Measurements from ENCODE around the gene TPST2. TPM values are rescaled to one million over a fixed set of nuclear protein-coding genes. Genes with fewer than 3 reads are reported as not detected.

Gene TPST2
- total RNA-seq, 1 experiment from 2014 or later = 7.0 TPM

DNA sequence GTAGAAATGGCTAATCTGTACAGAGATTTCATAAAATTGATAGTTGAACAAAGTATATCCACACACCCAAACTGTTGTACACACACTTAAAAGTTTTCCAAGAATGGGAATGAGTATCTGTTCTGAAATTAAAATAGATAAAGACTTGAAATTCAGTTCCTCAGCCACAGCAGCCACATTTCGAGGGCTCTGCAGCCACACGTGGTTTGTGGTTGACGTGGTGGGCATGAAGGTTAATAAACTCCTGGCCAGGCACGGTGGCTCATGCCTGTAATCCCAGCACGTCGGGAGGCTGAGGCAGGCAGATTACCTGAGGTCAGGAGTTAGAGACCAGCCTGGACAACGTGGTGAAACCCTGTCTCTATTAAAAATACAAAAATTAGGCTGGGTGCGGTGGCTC, 24.0 kb downstream of the TPST2 start:
- no TSS peak for BruUV-seq (replicated peaks)
- TF ChIP-seq, protein P1, sequence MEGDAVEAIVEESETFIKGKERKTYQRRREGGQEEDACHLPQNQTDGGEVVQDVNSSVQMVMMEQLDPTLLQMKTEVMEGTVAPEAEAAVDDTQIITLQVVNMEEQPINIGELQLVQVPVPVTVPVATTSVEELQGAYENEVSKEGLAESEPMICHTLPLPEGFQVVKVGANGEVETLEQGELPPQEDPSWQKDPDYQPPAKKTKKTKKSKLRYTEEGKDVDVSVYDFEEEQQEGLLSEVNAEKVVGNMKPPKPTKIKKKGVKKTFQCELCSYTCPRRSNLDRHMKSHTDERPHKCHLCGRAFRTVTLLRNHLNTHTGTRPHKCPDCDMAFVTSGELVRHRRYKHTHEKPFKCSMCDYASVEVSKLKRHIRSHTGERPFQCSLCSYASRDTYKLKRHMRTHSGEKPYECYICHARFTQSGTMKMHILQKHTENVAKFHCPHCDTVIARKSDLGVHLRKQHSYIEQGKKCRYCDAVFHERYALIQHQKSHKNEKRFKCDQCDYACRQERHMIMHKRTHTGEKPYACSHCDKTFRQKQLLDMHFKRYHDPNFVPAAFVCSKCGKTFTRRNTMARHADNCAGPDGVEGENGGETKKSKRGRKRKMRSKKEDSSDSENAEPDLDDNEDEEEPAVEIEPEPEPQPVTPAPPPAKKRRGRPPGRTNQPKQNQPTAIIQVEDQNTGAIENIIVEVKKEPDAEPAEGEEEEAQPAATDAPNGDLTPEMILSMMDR (IDR thresholded peaks at IDR 0.05; ENCODE audit: unreplicated experiment) = no peak
- DNase-seq (ENCODE audit: unreplicated experiment) = no peak
- H3K4me3 Mint-ChIP-seq (ENCODE audit: unreplicated experiment) = no peak overlapping the region
- peaks cover 5% of the 10 kb centered on the region for H3K4me1 Mint-ChIP-seq (ENCODE audit: insufficient read depth, unreplicated experiment)
- ChIA-PET POLR2A (interaction anchor here (0.7 kb wide), 1 partner anchor 22 kb away, joined by 4 read pairs; no protein-coding TSS in a partner anchor), CTCF (no interaction called here)
- H3K36me3 Mint-ChIP-seq (ENCODE audit: insufficient read depth, unreplicated experiment) = no peaks in the 10 kb centered on the region
- no peak overlapping the region for H3K27ac Mint-ChIP-seq (ENCODE audit: low read depth, unreplicated experiment)
- H3K27me3 Mint-ChIP-seq (ENCODE audit: insufficient read depth, unreplicated experiment) = no peaks in the 10 kb centered on the region
- intact Hi-C loops (cut with micrococcal nuclease) = no loop called here
- H3K9me3 Mint-ChIP-seq (ENCODE audit: unreplicated experiment) = no peaks in the 10 kb centered on the region

DNA sequence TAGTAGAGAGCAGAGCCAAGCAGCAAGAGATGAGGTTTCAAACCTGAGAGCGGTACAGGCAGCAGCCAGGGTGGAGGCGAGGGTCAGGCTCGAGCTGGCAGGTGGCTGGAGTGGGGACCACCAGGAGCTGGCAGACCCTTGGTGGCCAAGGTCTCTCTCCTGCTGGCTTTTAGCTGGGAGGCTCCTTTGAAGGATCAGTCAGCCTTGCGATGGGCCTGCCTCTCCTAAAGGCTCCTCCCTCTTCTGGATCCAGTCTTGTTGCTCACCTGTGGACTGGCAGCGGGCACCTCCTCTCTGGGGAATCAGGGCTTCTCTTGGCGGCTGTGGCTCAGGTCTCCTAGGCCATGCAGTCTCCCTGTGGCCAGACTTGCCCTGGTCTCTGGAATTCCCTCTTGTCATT, 24.8 kb downstream of the TPST2 start:
- ChIA-PET CTCF (no interaction called here), POLR2A (interaction anchor here (0.7 kb wide), 1 partner anchor 23 kb away, joined by 4 read pairs; no protein-coding TSS in a partner anchor)
- BruUV-seq (replicated peaks) = no TSS peak

DNA sequence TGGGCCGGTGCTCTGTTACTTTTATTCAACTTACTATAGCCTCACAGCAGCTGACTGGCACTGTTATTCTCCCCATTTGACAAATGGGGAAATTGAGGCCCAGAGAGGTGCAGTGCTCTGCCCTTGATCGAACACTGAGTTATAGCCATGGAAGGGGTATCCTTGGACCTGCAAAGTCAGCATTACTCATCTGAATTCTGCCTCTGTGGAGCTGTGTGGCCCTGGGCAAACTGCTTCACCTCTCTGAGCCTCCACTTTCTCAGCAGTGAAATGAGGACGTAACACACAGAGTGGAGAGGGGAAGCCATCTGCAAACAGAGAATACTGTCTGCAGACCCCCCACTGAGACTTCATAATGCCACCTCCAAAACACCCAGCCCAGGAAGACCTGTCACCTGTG, 25.3 kb downstream of the TPST2 start:
- Mint-ChIP-seq H3K27ac (ENCODE audit: low read depth, unreplicated experiment) (no peak overlapping the region), H3K9me3 (ENCODE audit: unreplicated experiment) (no peaks in the 10 kb centered on the region), H3K4me1 (ENCODE audit: insufficient read depth, unreplicated experiment) (peaks cover 5% of the 10 kb centered on the region), H3K27me3 (ENCODE audit: insufficient read depth, unreplicated experiment) (no peaks in the 10 kb centered on the region), H3K4me3 (ENCODE audit: unreplicated experiment) (no peak overlapping the region), H3K36me3 (ENCODE audit: insufficient read depth, unreplicated experiment) (no peaks in the 10 kb centered on the region)
- TF ChIP-seq, protein P1 (IDR thresholded peaks at IDR 0.05; ENCODE audit: unreplicated experiment) = no peak
- BruUV-seq (replicated peaks) = no TSS peak
- DNase-seq (ENCODE audit: unreplicated experiment) = no peak
- POLR2A ChIA-PET = no interaction called here
- CTCF ChIA-PET = no interaction called here
- intact Hi-C loops (cut with micrococcal nuclease) = no loop called here

More for the DNA sequence above, 24.8 kb downstream of the TPST2 start:
- Mint-ChIP-seq H3K4me3 (ENCODE audit: unreplicated experiment) (no peak overlapping the region), H3K4me1 (ENCODE audit: insufficient read depth, unreplicated experiment) (peaks cover 5% of the 10 kb centered on the region), H3K9me3 (ENCODE audit: unreplicated experiment) (no peaks in the 10 kb centered on the region), H3K27me3 (ENCODE audit: insufficient read depth, unreplicated experiment) (no peaks in the 10 kb centered on the region), H3K36me3 (ENCODE audit: insufficient read depth, unreplicated experiment) (no peaks in the 10 kb centered on the region), H3K27ac (ENCODE audit: low read depth, unreplicated experiment) (no peak overlapping the region)
- no peak for DNase-seq (ENCODE audit: unreplicated experiment)
- intact Hi-C loops (cut with micrococcal nuclease) = no loop called here
- TF ChIP-seq, protein P1 (IDR thresholded peaks at IDR 0.05; ENCODE audit: unreplicated experiment) = no peak

DNA sequence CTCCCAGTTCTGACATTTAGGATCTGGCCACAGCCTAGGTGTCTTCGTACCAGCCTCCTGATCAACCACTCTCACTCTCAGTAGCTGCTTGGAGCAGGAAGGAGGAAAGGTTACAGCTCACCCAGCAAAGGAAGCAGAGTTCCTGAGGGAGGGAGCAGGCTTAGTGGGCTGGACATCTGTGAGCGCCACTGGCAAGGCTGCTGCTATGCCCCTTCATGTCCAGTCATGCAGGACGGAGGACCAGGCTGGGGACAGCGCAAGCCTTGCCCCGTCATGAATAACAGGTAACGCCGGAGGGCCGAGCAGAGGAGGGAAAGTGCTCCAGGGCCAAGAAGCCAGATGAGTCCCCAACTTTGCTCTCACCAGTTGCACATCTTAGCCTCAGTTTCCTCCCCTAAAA, 25.8 kb downstream of the TPST2 start:
- Mint-ChIP-seq H3K36me3 (ENCODE audit: insufficient read depth, unreplicated experiment) (no peaks in the 10 kb centered on the region), H3K9me3 (ENCODE audit: unreplicated experiment) (no peaks in the 10 kb centered on the region), H3K4me1 (ENCODE audit: insufficient read depth, unreplicated experiment) (peaks cover 5% of the 10 kb centered on the region), H3K27me3 (ENCODE audit: insufficient read depth, unreplicated experiment) (no peaks in the 10 kb centered on the region), H3K4me3 (ENCODE audit: unreplicated experiment) (no peak overlapping the region), H3K27ac (ENCODE audit: low read depth, unreplicated experiment) (peak overlapping the region; percentile 9)
- intact Hi-C loops (cut with micrococcal nuclease) = no loop called here
- TF ChIP-seq, protein P1 (IDR thresholded peaks at IDR 0.05; ENCODE audit: unreplicated experiment) = no peak
- no peak for DNase-seq (ENCODE audit: unreplicated experiment)
- ChIA-PET POLR2A (no interaction called here), CTCF (no interaction called here)
- no TSS peak for BruUV-seq (replicated peaks)
